Measurements from ENCODE around the gene OSTM1.
"Not testable (repeated sequence)": the region's sequence is repeated elsewhere in the genome, so short reads cannot be mapped to it uniquely, and the experiment has no call there.

OSTM1 gene

GRCh38 chr6:108013787-108014439, 60.6 kb downstream of the OSTM1 start:
- no peak for DNase-seq

- no peak for DNase-seq
Measured at GRCh38 chr6:108009894-108010293, 64.6 kb downstream of the OSTM1 start.

- DNase-seq: not testable (repeated sequence)
Measured at GRCh38 chr6:108009258-108009657, 65.3 kb downstream of the OSTM1 start.

GRCh38 chr6:108008363-108008762, 66.2 kb downstream of the OSTM1 start:
- no peak for DNase-seq

DNA sequence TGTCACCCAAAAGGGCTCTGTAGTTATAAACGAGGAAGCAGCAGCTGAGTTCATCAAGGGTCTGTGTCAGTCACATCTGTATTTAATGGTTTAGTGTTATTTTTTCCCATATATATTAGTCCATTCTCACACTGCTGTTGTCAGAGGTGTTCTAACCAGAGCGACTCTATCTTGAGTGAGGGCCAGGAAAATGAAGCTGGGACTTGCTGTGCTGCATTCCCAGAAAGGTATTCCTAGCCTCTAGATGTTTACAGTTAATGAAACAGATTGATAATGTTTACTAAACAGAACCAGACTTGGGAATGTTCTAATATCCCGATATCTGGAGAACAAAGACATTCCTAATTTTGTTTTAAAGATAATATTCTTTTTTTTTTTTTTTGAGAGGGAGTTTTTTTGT, 68.6 kb downstream of the OSTM1 start:
- no peak for DNase-seq

- no peak for DNase-seq
Measured at GRCh38 chr6:108004861-108005260, 69.7 kb downstream of the OSTM1 start.

GRCh38 chr6:108002365-108003221, 71.9 kb downstream of the OSTM1 start:
- DNase-seq: no peak

- DNase-seq: no peak
Measured at GRCh38 chr6:108001696-108002231, 72.8 kb downstream of the OSTM1 start.

DNA sequence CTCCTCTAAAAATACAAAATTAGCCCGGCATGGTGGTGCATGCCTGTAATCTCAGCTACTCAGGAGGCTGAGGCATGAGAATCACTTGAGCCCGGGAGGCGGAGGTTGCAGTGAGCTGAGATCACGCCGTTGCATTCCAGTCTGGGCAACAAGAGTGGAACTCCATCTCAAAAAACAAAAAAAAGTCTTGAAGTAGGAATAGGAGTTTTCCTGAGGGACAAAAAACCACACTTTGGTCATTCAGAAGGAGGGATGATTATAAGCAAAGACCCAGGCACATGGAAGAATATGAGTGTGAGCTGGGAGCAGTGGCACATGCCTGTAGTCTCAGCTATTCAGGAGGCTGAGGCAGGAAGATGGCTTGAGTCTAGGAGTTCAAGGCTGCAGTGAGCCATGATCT, 74.3 kb downstream of the OSTM1 start:
- not testable (repeated sequence) for DNase-seq

GRCh38 chr6:107999341-107999740, 75.2 kb downstream of the OSTM1 start:
- DNase-seq: no peak

DNA sequence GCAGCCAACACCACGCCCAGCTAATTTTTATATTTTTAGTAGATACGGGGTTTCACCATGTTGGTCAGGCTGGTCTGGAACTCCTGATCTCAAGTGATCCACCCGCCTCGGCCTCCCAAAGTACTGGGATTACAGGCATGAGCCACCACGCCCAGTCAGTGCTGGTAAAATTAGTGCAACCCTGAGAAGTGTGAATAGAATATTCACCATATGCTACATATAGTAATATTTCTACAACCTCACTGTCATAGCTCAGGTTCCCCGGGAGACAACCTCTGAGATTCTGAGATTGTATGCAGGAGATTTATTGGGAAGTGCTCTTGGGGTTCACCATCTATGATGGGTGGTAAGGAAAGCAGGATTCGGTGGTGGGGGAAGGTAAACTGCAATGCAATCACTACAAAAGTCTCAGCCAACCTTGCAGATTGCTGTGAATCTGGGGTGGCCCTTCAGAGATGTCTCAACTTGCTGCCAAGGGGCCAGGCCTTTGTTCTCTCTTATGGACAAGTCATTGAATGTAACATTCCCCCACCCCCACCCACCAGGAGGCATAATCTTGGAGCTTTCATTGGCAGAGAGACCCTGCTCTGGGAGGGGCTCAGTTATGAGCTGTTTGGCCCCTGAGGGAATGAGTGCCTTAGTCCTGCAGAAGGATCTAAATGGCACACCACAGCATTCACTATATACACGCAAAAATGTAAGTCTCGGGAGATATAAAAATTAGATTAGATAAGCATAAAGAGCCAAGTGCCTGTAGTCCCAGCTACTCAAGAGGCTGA, 82.6 kb downstream of the OSTM1 start:
- no peak for DNase-seq

Data from DMS153 (cell line).